GM19452 (cell line): Measurements from ENCODE around the gene CDK11B.
"Not testable (repeated sequence)": the region's sequence is repeated elsewhere in the genome, so short reads cannot be mapped to it uniquely, and the experiment has no call there.

ENCODE experiments used
- ATAC-seq: cut with Tn5 transposase; IDR thresholded peaks from one replicate; pipeline ENCODE4 v1.9.1; 2021; ENCODE audit not compliant: unreplicated experiment

The CDK11B gene

GRCh38 chr1:1662830-1663560 lies 4.2 kb upstream of the CDK11B start:
- not testable (repeated sequence) for ATAC-seq

DNA sequence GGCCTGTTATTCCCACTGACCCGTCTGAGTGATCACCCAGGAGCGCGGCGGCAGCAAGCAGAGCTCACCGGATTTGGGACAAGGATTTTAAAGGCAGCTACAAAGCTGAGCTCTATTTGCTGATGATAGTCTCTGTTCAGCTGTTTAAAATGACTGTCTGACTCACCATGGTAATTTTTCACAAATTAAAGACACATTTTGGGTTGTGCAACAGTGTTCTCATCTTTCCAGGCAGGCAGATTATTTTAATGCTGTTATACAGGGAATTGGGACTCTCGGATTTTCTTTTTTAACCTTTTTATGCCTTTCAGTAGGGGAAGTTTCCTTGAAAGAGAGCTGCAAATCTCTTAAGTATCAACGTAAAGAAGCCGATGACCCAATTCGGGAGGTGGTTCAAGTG lies 3.6 kb upstream of the CDK11B start:
- ATAC-seq: not testable (repeated sequence)

DNA sequence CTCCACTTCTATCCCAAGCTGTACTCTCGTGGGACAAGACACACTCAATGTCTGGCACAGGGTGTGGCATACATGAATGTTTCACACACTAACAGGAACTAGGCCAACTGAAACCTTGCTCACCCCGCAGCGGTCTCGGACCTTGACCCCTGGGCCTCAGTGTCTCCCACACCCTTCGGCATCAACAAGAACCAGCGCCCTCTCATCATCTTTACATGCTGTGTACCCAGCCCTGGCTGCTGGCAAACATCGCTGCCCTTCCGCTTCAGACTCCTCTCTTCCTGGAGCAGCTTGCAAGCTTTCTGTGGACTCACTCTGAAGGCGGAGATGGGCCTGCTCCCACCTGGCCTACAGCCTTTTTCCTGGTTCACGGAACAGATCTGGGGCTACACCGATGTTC lies 10.5 kb downstream of the CDK11B start:
- ATAC-seq: not testable (repeated sequence)

GRCh38 chr1:1647567-1648241 lies 11.1 kb downstream of the CDK11B start:
- ATAC-seq: not testable (repeated sequence)

DNA sequence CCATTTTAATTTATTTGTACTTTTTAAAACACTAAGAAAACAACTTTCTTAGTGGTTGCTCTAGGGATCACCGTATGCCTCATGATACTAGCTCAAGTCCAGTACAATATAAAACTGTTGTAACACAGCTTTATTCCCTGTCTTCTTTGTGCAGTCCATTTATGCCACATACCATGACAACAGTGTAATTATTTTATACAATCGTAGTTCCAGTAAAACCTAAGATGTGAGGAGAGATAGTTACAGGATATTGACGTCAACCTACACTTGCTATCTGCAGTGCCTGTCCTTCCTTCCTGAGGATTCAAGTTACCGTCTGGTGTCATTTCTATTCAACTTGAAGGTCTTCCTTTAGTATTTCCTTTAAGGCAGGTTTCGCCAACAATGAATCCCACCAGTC lies 12.5 kb downstream of the CDK11B start:
- not testable (repeated sequence) for ATAC-seq

GRCh38 chr1:1640711-1641461 lies 17.9 kb downstream of the CDK11B start:
- ATAC-seq: not testable (repeated sequence)

GRCh38 chr1:1640081-1640480 lies 18.7 kb downstream of the CDK11B start:
- not testable (repeated sequence) for ATAC-seq

- ATAC-seq: not testable (repeated sequence)
Observed at GRCh38 chr1:1639368-1639767, 19.4 kb downstream of the CDK11B start.

DNA sequence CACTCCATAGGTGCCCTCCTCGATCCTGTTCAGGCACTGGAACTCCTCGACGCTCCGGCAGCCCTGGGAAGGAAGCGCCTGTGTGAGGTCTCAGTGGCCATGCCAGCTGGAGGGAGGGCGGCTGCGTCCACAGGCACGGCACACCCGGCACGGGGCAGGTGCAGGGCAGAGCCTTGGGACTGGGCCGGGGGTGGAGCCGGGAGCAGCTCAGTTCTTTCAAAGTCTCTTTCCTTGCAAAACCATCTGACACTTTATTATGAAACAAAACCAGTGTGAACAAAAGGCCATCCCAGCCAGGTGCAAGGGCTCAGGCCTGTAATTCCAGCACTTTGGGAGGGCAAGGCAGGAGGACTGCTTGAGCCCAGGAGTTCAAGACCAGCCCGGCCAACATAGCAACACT lies 20.3 kb downstream of the CDK11B start:
- not testable (repeated sequence) for ATAC-seq

DNA sequence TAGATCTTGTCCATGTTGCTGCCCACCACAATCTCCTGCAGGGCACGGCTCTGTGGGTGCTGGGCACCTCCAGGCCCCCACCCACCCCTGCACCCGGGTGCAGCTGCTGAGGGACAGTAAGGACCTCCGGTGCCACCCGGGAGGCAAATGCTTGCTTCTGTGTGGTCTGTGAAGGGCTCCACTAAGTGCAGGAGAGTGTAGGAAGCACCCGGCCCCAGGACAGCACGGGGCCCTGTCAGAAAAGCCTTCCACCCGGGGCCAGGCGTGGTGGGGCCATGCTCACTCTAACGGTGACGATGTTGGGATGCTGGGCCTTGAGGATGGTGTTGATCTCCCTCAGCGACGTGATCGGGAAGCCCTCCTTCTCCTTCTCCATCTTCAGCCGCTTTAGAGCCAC lies 21.3 kb downstream of the CDK11B start:
- not testable (repeated sequence) for ATAC-seq

DNA sequence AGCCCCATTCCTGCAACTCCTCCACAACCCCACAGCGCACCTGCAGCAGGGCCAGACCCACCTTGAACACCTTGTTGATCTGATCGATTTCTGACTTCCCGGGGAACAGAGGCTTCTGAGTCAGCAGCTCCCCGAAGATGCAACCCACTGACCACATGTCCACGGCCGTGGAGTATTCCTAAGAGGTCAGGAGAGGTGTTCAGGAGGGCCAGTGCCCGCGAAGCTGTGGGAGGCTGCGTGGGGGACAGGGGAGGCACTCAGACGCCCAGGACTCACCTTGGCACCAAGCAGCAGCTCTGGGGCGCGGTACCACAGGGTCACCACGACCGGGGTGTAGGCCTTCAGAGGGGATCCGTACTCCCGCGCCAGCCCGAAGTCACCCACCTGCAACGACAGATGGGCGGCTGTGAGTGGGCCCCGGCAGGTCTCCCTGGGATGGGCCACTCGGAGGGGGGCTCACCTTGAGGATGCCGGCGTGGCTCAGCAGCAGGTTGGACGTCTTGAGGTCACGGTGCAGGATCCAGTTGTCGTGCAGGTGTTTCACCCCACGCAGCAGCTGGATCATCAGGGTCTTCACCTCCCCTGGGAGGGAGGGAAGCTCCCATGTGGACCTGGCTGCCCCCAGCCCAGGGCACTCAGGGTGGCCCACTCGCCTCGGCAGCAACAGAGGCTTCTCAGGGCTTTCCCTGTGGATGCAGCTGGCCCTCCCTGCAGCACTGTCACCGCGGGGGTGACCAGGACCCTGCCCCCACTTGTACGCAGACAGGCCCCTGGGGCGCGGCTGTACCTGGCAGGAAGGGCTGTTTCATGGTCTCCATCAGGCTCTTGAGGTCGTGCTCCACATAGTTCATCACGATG lies 22.0 kb downstream of the CDK11B start:
- ATAC-seq: not testable (repeated sequence)

DNA sequence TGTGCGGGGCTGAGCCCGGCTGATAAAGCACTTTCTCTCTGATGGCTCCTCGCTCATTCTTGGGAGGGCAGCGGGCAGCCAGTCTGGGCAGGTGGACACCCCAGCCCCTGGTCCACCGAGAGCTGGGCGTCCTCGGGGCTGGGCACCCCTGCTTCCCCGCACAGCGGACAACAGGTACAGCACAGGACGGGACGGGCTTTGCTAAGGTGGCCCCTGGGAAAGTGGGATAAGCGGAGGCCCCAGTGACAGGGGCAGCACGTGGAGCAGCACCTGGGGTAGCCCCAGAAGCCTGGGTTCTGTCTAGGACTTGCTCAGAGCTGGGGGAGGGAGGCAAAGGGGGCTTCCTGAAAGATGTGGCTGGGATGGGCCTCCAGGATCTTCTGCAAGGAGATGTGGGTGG lies 24.2 kb downstream of the CDK11B start:
- ATAC-seq: not testable (repeated sequence)

DNA sequence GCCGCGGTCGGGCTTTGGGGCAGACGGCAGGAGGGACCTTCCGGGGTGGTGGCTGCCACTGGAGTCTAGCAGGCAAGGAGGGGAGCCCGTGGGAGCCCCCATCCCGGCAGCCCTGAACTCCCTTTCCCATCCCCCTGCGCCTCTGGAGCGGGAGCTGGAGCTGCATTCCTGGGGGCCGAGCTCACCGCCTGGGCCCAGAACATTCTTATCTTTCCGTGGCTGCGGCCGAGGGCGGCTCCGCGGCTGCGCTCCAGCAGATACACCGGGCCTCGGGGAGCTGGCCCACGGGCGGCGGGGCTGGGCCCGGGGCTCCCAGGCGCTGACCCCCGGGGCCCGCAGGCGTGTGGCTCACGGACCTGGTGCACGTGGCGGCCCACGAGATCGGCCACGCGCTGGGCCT lies 25.4 kb downstream of the CDK11B start:
- not testable (repeated sequence) for ATAC-seq

DNA sequence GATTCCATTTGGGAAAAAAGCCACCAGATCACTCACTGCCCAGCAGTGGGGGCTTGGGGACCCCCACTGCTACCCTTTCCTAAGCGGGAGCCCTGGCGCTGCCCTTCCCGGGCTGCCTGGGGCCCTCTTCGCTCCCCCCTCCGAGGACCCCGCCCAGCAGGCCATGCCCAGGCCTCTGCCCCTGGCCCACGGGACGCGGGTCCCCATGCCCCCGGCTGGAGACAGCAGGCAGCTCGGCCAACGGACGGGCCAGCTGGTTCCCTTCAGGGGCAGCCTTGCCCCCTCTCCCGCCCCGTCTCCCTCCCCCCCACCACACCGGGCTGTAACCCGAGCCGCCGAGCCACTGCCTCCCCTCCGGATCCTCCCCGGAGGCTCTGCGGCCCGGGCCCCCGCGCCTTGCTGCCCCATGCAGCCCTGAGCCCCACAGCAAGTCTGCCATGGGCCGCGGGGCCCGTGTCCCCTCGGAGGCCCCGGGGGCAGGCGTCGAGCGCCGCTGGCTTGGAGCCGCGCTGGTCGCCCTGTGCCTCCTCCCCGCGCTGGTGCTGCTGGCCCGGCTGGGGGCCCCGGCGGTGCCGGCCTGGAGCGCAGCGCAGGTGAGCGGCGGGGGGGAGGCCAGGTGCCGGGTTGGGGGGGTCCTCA lies 26.9 kb downstream of the CDK11B start, which contains the start of gene MMP23B:
TSS of gene MMP23B (plus strand) at position 392 of the 639 bp plus-strand sequence. CDS start at position 438, 46 bp downstream.
- ATAC-seq: no peak

GRCh38 chr1:1630965-1631781 lies 27.6 kb downstream of the CDK11B start:
- no peak for ATAC-seq

GRCh38 chr1:1630191-1630964 lies 28.4 kb downstream of the CDK11B start:
- ATAC-seq: peak; percentile 65

DNA sequence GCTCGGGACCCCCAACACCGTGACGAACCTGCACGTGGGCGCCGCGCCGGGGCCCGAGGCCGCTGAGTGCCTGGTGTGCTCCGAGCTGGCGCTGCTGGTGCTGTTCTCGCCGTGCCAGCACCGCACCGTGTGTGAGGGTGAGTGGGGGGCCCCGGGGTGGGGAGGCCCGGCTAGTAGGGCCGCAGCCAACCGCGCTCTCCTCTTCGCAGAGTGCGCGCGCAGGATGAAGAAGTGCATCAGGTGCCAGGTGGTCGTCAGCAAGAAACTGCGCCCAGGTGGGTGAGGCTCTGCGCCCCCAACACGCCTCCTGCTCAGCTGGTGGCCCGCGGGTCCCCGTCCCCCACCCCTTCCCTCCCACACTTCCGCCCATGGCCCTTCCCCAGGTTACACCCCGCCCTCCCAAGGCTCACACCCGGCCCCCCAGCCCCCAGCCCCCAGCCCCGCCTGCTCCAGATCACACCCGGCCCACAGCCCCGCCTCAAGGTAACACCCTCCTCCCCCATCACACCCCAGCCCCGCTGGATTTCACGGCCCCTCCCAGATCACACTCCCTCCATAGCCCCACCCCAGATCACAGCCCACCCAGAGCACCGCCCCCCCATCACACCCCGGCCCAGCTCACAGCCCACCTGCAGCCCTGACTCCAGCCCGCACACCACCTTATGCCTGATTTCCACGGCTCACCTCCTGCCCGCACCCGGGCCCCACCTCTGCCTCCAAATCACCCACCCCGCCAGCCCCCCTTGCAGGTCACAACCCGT lies 29.2 kb downstream of the CDK11B start:
- ATAC-seq: no peak
